ENCODE measurements around the gene HLA-DPB1.
A peak's percentile ranks its signal among the peaks of the same experiment; 100 is the strongest.

HLA-DPB1 gene

DNA sequence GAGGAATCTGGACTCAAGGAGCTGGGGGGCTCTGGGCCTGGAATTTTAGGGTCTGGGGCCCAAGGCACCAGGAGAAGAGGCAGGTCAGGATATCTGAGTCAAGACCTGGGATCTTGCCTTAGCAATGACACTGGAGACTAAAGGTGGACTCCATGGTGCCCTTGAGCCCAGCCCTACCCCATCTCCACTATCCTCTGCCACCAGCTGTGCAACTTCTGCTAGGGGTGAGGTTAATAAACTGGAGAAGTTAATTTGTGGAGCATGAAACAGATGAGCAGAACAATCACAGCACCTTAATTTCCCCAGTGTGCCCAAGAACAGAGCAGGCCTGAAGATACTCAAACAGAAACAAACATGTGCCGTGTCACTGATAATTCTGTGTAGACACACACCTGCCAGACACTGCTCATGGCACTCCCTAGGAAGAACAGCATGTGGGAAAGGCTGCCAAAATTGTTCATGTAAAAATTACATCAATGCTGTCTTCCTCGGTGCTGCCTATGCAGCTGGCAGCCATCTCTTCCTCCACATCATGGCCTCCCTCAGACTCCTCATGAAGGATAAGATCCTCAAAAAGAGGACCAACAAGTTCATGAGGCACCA lies 3.2 kb downstream of the HLA-DPB1 start:
- Histone ChIP-seq H3K9me3 (no peaks in the 10 kb centered on the region), H3K4me3 (no peak overlapping the region), H3K9ac (no peak overlapping the region), H4K20me1 (peaks cover 60% of the 10 kb centered on the region; the same call in 1 of the 2 replicates), H3K4me2 (peak overlapping the region; percentile 94), H3K27ac (no peak overlapping the region), H3K36me3 (peaks cover 41% of the 10 kb centered on the region), H3K4me1 (peaks cover 86% of the 10 kb centered on the region), H3K27me3 (no peaks in the 10 kb centered on the region)
- TF ChIP-seq Cebpa-rat (IDR thresholded peaks at IDR 0.05), result no peak

DNA sequence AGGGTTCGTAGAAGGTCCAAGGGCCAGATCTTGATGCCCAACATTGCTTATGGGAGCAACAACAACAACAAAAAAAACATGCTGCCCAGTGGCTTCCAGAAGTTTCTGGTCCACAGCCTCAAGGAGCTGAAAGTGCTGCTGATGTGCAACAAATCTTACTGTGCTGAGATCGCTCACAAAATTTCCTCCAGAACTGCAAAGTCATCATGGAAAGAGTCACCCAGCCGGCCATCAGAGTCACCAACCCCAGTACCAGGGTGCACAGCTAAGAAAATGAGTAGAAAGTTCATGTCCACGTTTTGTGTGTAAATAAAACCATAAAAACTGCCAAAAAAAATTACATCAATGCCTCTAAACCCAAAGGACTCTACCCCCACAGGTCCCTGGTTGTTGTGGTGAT lies 3.8 kb downstream of the HLA-DPB1 start:
- no peaks in the 10 kb centered on the region for H3K9me3 ChIP-seq
- H4K20me1 ChIP-seq, result peaks cover 60% of the 10 kb centered on the region; the same call in 1 of the 2 replicates
- H3K36me3 ChIP-seq, result peaks cover 47% of the 10 kb centered on the region
- H3K4me1 ChIP-seq, result peaks cover 86% of the 10 kb centered on the region
- no peak overlapping the region for H3K27ac ChIP-seq
- 0 out of 2 replicates have a peak overlapping the region, but pooled peaks have one; percentile 70 for H3K4me3 ChIP-seq
- no peak for TF ChIP-seq Cebpa-rat (IDR thresholded peaks at IDR 0.05)
- peak overlapping the region; percentile 94 for H3K4me2 ChIP-seq
- H3K27me3 ChIP-seq, result no peaks in the 10 kb centered on the region
- H3K9ac ChIP-seq, result 0 out of 2 replicates have a peak overlapping the region, but pooled peaks have one; percentile 80

DNA sequence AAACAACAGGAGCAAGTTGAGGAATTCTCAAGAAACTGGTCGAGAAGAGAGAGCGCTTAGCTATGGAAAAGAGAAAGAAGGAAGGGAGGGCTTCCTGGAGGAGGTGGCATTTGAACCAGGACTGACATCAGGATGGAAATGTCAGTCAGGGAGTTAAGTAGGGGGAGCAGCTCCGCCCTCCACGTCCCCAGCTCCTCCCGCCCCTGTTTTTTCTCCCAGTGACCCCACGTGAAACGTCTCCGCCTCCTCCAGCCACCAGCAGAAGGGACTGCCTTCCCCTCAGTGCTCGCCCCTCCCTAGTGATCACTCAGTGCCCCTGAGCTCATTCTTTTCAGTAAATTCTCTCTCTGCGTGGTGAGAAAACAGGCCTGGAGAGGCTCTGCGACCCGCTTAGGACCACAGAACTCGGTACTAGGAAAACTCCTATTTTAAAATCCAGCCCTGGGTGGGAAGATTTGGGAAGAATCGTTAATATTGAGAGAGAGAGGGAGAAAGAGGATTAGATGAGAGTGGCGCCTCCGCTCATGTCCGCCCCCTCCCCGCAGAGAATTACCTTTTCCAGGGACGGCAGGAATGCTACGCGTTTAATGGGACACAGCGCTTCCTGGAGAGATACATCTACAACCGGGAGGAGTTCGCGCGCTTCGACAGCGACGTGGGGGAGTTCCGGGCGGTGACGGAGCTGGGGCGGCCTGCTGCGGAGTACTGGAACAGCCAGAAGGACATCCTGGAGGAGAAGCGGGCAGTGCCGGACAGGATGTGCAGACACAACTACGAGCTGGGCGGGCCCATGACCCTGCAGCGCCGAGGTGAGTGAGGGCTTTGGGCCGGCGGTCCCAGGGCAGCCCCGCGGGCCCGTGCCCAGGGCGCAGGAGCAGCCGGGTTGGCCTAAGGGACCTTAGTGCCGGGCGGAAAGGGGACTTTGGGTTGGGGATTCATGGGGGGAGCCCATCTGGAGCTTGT lies 4.6 kb downstream of the HLA-DPB1 start:
- H3K27ac ChIP-seq, result peak overlapping the region; percentile 74
- peaks cover 55% of the 10 kb centered on the region for H3K36me3 ChIP-seq
- H3K4me1 ChIP-seq, result peaks cover 78% of the 10 kb centered on the region
- no peak for TF ChIP-seq Cebpa-rat (IDR thresholded peaks at IDR 0.05)
- H4K20me1 ChIP-seq, result peaks cover 60% of the 10 kb centered on the region; the same call in 1 of the 2 replicates
- peak overlapping the region; percentile 94 for H3K4me2 ChIP-seq
- no peaks in the 10 kb centered on the region for H3K27me3 ChIP-seq
- peak overlapping the region; percentile 70 for H3K4me3 ChIP-seq
- peak overlapping the region; percentile 80 for H3K9ac ChIP-seq
- no peaks in the 10 kb centered on the region for H3K9me3 ChIP-seq

DNA sequence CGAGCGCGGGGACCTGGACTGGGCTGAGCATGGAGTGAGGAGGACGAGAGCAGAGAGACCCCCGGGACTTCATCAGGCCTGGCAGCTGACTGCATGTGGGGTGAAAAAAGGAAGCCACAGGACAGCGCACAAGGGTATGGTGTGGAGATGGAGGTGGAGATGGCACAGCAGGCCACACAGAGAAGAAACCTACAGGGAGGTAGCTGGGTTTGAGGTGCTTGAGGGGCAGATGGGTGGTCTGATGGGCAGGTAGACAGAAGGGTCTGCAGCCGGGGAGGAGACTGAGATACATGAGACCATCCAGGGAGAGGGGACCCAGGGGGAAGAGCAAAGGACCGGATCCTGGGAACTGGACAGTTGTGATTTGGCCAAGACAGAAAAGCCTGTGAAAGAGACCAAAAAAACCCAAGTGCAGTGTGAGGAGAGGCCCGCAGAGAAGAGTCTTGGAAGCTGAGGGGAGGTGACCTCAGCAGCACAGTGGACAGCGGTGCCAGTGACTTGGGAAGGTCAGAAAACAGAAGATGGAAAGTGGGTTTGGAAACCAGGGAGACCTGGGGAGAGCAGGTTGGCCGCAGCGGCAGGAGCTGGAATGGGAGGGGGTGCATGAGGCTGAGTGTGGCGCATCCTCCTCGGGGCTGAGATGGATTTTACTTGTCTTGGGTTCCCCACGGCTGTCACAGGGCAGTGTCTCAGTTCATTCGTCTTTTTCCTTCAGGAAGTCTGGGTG lies 5.5 kb downstream of the HLA-DPB1 start:
- peaks cover 72% of the 10 kb centered on the region for H3K4me1 ChIP-seq
- peak overlapping the region; percentile 80 for H3K9ac ChIP-seq
- peaks cover 64% of the 10 kb centered on the region for H3K36me3 ChIP-seq
- peak overlapping the region; percentile 94 for H3K4me2 ChIP-seq
- H4K20me1 ChIP-seq, result peaks cover 60% of the 10 kb centered on the region; the same call in 1 of the 2 replicates
- no peak for TF ChIP-seq Cebpa-rat (IDR thresholded peaks at IDR 0.05)
- H3K4me3 ChIP-seq, result peak overlapping the region; percentile 70
- H3K9me3 ChIP-seq, result no peaks in the 10 kb centered on the region
- peak overlapping the region; percentile 74 for H3K27ac ChIP-seq
- no peaks in the 10 kb centered on the region for H3K27me3 ChIP-seq

DNA sequence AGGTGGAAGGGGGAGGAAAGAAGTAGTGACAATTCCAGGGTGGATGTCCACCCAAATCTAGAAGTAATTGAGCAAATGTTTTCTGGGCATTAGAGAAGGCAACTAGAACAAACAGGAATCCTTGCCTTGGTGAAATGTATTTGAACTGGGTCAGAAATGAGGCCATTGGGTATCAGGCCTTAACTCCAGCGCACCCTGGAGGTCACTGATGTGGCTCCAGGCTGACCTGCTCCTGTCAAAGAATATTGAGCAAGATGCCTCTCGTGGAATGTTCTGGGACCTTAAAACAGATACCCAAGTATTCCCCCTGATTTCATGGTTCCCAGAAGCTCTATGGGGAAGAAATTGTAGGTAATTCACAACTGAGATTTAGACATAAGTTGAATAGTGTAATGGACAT lies 6.9 kb downstream of the HLA-DPB1 start:
- peaks cover 64% of the 10 kb centered on the region for H3K4me1 ChIP-seq
- no peak overlapping the region for H3K27ac ChIP-seq
- peaks cover 76% of the 10 kb centered on the region for H3K36me3 ChIP-seq

DNA sequence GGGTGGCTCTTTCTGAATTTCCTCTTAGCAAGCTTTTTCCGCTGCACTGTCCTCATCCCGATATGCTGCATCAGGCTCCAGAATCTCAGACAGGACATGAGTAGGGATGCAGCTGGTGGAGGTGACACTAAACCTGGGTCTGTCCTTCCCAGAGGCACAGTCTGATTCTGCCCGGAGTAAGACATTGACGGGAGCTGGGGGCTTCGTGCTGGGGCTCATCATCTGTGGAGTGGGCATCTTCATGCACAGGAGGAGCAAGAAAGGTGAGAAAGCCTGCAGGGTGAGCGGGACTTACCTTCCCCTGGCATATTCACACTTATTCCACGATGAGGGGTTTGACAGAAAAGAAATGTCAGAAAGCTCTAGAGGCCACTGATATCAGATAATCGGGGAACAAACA lies 9.8 kb downstream of the HLA-DPB1 start:
- Histone ChIP-seq H4K20me1 (peaks cover 29% of the 10 kb centered on the region; the same call in 1 of the 2 replicates), H3K4me2 (no peak overlapping the region), H3K4me1 (peaks cover 48% of the 10 kb centered on the region), H3K27ac (no peak overlapping the region), H3K27me3 (no peaks in the 10 kb centered on the region), H3K9me3 (no peaks in the 10 kb centered on the region), H3K9ac (no peak overlapping the region), H3K36me3 (peaks cover 77% of the 10 kb centered on the region), H3K4me3 (no peak overlapping the region)
- TF ChIP-seq Cebpa-rat (IDR thresholded peaks at IDR 0.05), result no peak

More for the DNA sequence above, 6.9 kb downstream of the HLA-DPB1 start:
- Histone ChIP-seq H3K4me3 (no peak overlapping the region), H4K20me1 (peaks cover 57% of the 10 kb centered on the region; the same call in 1 of the 2 replicates), H3K27me3 (no peaks in the 10 kb centered on the region), H3K9ac (no peak overlapping the region), H3K9me3 (no peaks in the 10 kb centered on the region), H3K4me2 (peak overlapping the region; percentile 94; the same call in 1 of the 2 replicates)
- no peak for TF ChIP-seq Cebpa-rat (IDR thresholded peaks at IDR 0.05)

DNA sequence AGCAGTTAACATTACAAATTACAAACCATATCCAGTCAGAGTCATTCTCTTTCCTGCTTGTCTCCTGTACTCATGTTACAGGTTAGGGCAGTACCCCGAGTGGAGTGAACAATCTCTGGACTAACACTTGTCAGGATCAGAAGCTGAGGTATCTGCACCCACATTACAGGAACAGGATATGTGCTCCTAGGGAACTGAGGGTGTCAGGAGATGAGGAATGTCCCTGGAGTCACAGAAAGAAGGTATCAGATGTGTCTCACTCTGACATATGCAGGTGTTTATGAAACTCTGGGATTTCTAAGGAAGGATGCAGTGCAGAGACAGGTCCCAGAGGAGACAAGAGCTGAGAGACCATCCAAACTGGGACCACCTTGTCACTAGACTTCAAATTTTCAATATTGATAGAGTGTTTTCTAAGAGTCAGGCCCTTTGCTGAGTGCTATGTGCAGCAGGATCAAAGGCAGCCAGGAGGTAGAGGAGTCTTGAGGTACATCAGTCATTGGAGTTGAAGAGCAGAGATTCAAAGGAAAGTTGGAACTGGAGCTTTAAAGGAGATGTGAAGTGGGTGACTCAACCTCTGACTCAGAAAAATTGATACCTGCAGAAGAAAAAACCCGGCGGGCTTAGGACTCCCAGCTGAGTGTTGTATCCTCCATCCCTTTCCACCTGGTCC lies 12.6 kb downstream of the HLA-DPB1 start:
- Histone ChIP-seq H3K9me3 (no peaks in the 10 kb centered on the region), H3K27me3 (no peaks in the 10 kb centered on the region), H3K4me1 (peaks cover 21% of the 10 kb centered on the region), H3K4me2 (no peak overlapping the region), H3K9ac (no peak overlapping the region), H3K27ac (no peak overlapping the region), H4K20me1 (peaks cover 5% of the 10 kb centered on the region; the same call in 1 of the 2 replicates), H3K36me3 (peaks cover 55% of the 10 kb centered on the region), H3K4me3 (no peak overlapping the region)
- TF ChIP-seq Cebpa-rat (IDR thresholded peaks at IDR 0.05), result no peak

DNA sequence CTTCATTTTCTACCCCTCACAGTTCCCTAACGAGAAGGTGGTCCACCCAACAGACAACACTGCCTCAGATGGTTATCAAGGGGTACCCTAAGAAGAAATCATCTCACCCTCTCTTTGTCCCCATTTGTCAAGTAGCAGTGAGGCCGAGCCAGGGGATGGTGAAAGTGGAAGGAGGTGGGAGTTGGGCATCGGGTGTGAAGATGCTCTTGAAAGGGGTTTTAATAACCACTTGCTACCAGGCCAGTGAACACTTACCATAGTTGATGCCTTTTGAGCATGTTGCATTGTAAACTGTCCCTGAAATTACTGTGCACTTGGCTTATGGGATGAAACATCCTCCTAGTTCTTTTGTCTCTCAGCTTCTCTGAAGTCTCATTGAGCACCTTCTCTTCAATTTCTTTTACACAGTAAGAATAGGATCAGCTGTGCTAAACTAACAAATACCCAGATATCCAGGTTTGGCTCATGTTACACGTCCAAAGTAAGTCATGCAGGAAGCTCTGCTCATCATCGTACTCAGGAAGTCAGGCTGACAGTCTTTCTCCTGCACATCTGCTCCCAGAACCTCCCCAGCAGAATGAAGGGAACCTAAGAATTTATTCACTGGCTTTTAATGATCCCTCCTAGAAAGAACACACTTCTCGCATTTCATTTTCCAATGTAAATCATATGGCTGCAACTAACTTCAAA lies 13.3 kb downstream of the HLA-DPB1 start:
- Histone ChIP-seq H3K27me3 (no peaks in the 10 kb centered on the region), H4K20me1 (no peaks in the 10 kb centered on the region; the same call in 1 of the 2 replicates)

More for the DNA sequence above, 13.3 kb downstream of the HLA-DPB1 start:
- peak overlapping the region; percentile 14; the same call in 1 of the 2 replicates for H3K4me2 ChIP-seq
- H3K9ac ChIP-seq, result no peak overlapping the region
- H3K9me3 ChIP-seq, result no peaks in the 10 kb centered on the region
- H3K4me1 ChIP-seq, result peaks cover 18% of the 10 kb centered on the region
- TF ChIP-seq Cebpa-rat (IDR thresholded peaks at IDR 0.05), result no peak
- peaks cover 48% of the 10 kb centered on the region for H3K36me3 ChIP-seq
- H3K4me3 ChIP-seq, result no peak overlapping the region
- H3K27ac ChIP-seq, result no peak overlapping the region

Measured in BLaER1 (cell line).